NCI-H1105 treated with DMSO at 0.1 percent for 48 hours (cell line): ENCODE results near the gene DPYD.

Source experiments
- DNase-seq: peaks from one replicate; lab custom pipeline; 2025; lab: John Stamatoyannopoulos, UW

DPYD gene

DNA sequence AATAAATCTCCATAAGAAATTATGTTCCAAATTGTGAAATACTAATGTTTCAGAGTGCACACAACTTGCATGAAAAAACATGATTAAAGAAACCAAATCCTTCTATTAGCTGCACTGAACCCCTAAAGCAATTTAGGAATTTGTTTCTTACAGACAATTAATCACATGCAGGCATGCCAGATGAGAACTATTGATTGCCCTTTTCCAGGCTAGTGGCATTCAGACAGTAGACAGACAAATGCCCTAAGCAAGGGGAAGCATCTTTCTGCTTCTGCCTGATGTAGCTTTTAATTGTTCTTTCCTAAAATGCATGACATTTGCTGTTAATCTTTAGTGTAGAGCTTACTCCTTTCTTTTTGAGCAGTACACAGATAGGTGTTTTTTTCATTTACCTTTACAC lies 229.5 kb downstream of the DPYD start:
- no peak for DNase-seq

DNA sequence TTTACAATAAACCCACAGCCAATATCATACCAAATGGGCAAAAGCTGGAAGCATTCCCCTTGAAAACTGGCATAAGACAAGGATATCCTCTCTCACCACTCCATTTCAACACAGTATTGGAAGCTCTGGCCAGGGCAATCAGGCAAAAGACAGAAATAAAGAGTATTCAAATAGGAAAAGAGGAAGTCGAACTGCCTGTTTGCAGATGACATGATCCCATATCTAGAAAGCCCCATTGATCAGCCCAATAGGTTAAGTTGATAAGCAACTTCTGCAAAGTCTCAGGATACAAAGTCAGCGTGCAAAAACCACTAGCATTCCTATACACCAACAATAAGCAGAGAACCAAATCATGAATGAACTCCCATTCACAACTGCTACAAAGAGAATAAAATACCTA lies 235.5 kb downstream of the DPYD start:
- DNase-seq, result no peak

DNA sequence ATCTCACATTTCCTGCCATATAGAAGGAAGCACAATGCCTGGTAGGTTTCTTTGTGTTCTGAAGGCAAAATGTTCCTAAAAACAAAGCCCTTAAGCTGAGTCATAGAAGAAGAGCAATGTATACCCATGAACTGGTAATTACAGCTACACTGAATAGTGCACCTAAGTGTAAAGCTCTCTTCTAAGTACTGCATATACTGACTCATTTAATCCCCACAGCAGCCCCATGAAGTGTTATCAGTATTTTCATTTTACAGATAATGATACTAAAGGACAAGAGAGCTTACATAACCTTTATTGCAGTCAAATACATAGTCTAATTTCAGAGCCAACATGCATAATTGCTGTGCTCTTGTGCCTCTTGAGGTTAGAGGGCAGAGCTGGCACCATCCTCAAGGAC lies 239.9 kb downstream of the DPYD start:
- peak; percentile 62 for DNase-seq

DNA sequence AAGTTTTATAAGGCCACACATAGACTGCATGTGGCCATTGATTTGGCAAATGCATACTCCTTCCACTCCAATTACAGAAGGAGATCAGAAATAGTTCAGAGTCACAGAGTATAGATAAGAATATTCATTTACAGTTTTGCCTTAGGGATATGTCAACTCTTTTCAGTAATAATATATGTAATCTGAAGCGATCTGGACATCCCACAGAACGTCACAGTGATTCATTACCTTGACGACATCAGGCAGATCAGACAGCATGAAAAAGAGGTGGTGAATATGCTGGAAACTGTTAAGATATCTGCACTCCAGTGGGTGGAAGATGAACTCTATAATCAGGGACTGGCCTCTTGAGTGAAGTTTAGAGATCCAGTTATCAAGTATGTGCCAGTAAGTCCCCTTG lies 240.4 kb downstream of the DPYD start:
- DNase-seq, result no peak

DNA sequence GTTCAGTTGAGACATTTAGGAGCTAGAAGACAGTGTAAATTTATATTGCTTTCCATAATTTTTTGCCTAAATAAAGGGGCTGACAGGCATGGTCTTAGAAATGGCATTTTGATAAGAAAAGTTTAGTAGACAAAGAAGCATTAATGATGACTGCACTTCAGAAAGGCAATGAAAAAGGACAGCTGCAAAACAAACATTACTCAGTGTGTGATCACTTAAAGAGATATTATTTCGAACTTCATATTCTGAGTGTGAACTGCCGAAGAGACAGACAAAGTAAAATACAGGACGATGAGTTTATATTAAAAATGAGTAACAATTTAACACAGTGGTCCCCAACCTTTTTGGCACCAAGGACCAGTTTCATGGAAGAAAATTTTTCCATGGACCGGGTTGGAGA lies 243.1 kb downstream of the DPYD start:
- no peak for DNase-seq

DNA sequence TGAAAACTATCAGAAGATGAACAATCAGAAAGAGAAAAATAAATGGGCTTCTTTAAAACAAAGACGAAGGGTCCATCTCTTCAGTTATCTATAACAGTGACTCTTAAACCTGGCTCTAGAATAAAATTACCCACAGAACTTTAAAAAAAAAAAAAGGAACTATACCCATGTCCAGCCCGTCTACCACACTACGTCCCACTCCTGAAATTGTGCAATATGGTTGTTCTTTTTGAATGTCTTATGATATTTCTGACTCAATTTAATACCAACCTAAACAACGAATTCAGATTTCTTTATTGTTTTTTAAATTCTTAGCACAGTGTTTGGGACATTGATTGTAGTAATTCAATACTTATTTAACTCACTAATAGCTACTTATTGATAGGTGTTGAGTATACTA lies 246.3 kb downstream of the DPYD start:
- DNase-seq, result no peak

DNA sequence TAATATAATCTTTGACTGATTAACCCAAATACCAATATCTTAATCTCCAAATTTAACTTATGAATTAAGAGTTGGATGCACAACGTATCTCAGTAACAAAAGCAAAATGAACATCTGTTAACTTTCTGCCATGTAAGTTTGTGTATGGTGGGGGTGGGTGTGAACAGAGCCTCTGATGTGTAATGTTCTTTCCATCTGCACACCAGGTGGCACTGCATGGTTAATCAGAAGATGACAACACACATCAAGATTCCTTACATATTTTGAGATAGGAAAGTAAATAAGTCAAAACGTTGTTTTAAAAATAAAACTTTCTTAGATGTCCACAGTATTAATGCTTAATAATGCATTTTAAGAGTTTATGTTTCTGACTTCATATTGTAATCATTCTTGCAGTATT lies 251.9 kb downstream of the DPYD start:
- no peak for DNase-seq

DNA sequence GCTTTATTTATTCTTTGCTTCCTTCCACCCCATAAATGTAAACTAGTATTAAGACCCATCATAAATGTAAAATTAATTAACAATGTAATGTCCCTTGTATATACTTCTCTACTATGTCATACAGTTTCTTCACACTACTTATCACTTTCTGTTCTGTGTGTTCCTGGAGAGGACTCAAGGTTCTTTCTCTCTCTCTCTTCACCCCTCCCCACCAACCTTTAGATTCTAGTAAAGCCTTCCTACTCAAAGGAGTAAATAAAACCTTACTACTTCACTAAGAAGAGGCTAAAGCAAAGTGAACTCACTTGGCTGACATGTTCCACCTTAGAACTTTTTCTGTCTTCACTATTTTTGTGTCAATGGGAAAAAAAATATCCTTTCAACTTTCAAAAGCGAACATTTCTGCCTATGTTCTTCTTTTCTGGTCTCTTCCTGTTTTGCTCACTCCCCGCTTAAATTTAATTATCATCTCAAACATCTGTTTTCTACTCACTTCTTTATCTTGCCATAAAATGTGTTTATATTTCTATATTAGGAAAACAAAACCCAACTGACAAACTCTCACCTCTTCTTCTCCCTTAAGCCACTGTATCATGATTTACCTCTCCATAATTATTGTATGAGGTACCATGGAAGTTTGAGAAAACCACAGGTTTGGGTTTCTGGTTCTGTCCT lies 260.3 kb downstream of the DPYD start:
- DNase-seq, result no peak

DNA sequence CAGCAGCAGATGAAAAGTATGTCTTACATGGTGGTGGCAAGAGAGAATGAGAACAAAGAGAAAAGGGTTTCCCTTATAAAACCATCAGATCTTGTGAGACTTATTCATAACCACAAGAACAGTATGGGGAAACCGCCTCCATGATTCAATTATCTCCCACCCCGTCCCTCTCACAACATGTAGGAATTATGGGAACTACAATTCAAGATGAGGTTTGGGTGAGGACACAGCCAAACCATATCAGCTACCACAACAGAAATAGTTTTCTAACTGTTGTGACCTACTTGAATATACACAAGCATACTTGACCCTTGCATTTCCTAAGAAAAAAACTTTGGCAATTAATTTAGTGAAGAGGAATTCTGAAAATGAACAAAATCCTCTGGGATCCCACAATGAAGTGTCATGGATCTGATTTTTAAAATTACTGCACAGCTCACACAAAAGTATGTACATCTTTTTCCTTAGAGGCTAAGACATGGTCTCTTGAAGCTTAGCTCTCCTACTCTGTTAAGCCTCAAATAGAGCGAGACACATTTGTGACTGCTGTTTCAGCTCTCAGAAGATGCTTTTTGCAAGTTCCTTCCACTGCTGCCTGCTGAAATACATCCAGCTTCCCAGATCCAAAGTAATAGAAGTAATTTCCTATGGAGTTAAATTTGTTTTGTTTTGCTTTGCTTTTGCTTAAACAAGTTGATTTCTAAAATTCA lies 265.8 kb downstream of the DPYD start:
- DNase-seq, result no peak

DNA sequence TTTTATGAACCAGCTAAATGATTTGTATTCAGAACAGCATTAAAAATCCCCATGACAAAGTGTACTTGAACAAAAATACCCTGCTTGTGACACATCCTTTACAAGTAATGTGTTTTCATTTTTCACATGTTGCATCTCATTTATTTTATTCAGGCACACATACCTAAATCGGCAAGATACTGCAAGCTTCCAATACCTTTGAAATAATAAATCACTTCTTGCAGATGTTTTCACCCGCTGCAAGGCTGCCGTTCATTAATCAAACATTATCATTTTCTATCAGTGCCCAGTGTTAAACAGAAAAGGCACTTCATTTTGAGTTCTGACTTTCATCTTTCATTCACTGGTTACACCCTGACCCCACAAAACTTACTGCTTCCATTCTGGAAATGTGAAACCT lies 269.6 kb downstream of the DPYD start:
- no peak for DNase-seq

DNA sequence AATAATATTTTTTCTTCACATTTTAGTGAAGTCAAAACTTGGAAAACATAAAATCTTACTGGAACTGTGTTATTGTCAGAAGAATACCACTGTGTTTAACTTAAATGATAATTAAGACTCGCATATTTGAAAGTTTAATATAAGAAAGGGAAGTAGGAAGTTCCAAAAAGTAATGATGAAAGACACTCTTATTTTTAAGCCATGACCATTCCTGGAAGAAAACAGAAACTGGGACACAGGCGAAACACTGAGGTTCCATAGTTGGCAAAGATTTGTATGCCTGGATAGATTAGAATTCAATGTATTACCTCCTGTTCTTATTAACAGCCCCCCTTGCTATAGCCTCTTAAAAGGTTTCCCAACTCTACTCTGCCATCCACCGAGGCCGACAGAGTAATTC lies 271.2 kb downstream of the DPYD start:
- DNase-seq, result no peak

DNA sequence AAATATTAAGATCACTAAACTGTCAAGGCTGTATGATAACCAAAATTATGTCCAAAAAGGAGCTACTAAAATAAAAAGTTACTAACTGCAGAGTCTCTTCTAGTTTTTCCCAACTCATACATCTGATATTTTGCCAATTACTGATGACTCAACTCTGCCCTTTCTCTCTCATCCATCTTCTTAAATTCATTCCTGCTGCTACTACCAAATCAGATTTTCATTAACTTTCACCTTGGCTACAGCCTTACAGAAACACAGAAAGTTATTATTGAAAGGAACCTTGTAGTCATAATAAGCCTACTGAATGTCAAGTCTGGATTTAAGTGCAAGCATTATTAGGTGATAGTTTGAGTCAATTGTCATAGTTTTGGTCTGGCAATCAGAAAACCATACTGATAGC lies 273.1 kb downstream of the DPYD start:
- no peak for DNase-seq

DNA sequence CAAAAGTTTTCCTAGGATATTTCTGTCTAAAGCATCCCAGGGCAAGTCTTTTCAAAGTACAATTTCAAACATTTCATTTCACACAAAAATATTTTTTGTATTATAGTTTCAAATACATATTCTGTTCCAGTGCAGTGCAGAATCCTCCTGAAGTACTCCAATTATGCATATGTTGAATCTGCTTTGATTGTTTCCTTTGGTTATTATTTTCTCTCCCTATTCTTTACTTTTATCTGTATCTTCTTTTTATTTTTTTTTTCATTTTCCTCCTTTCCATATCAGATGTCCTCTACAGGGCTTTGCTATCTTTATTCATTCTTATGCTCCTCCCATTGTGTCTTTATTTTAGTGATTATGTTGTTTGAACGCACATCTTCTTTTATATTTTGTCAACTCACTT lies 274.8 kb downstream of the DPYD start:
- no peak for DNase-seq

DNA sequence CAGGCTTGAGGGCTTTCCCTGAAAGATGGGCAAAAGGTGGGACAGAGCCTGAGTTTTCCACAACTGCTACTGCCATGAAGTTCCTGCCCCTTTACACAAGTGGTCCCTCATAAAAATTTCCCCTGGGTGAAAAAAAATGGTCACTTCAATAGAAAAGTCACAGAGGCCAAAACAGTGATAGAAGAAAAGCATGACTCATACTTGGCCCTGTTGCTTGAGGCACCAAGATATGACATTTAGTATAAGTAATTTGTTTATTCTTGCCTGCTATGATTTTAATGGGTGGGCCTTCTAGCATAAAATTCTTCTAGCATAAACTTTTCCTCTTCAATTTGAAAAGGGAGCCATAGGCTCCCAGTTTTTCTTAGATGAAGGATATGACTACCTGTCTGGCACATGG lies 280.2 kb downstream of the DPYD start:
- DNase-seq, result no peak

DNA sequence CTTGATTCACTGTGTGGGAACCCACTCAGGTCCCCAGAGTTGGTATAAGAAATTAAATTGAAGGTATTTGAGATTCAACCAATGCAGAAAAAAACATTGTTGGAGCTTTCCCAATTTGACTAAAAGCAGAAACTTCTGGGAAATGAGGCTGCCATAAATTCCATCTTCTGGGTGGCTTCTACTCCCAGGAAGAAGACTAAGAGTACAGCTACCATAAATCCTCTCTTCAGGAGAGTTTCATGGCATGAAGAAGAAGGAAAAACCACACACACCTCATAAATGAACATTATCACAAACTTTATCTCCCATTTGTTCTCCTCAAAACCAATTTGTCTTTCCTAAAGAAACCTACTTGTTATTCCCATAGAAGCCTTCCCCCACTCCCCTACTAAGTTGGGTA lies 283.9 kb downstream of the DPYD start:
- DNase-seq, result no peak

DNA sequence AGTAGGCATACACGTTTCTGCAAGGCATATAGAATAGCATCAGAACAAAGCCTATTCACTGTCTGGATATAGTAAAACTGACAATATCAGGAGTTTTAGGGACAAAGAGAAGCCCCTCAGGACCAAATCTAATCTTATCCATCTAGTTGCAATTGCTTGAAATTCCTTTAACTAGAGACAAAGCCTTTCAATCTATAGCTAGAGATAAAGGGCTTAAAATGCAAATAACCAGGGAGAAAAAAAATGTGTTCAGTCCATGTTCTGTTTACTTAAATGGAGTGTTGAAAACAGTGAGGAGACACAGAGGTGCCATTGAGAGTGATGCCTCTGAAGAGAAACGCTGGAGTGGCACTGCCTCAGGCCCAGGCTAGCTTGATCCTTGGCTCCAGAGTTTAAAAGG lies 286.1 kb downstream of the DPYD start:
- peak; percentile 11 for DNase-seq

DNA sequence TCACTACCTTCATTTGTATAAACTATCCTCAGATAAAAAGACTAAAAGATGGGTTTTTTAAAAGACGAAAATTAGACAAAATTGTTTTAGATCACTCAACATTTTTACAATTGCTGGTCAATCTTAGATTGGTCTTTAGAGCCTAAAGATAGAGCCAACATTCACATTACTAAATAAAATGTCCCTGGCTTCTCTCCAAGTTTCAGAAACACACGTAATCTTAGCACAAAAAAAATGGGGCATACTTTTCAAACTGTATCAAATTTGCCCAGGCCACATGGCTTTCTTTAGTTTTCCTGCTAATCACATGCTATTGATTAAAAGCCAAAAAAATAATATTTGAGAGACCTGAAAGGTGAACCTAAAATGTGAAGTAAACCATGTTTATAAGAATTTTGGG lies 288.1 kb downstream of the DPYD start:
- no peak for DNase-seq

DNA sequence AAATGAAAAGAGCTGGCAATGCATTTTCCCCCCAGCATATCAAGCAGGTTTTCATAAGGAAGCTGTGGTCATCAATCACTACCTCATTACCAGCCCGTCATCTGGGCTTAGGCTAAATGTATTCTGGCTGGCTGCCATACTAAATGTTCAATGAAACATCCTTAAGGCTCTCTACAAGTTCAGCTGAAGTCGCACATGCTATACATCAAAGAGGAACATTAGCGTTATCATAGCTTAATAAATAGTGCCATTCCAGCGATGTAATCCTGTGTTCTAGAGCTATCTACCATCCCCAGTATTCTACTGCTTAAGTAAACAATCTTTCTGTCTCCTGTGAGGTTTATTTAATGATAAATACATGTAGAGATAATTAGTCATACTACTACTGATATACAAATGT lies 288.8 kb downstream of the DPYD start:
- peak; percentile 97 for DNase-seq

DNA sequence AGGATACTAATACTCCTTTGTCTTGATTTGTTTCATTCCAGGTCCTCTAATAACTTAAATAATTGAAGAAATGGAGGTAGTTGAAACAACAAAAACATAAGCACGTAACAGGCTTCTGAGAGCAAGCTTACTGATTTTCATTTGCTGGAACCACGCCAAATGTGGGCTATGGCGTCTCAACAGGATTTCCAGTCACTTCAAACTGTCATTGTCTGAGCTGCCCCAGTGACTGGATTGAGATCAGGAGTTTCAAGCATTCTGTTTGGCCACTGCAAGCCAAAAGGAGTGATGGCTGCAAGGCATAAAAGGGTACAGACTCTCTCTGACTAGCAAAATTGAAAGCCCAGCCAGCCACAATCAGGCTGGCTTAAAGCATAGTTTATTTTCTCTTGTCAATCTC lies 289.9 kb downstream of the DPYD start:
- DNase-seq, result peak; percentile 95

DNA sequence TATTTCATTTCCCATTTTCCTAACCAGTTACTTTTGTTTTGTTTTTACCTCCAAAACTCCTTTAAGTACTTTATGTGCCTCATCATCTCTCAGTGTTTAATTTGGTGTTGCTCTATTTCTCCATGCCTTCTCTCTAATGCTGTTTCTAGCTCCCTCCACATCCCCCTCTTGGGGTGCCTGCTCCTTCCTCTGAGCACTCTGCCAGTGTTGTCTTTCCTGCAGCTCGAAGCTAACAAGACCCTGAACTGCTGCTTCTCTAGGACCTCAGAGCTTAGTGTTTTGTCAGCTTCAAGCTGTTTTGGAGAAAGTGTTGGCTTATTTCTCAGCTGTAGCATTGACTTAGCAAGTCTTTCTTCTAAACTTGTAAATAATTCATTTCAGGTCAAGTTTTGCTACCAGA lies 290.6 kb downstream of the DPYD start:
- DNase-seq, result no peak

DNA sequence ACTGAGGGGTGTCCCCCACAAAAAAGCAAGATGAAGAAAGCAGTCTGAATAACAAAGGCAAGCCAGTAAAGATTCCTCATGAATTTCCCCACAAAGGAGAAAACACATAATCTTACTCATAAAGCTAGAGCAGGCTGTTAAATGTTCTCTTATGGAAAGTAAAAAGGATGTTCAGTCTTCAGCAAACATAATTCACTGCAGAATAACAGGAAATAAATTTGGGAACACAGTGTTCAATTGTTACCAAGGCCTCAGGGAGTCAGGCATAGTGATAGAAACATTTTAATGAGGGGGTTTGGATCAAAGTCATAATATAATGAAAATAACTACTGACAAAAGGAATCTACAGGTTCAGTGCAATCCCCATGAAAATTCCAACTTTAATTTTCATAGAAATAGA lies 297.6 kb downstream of the DPYD start:
- DNase-seq, result no peak

DNA sequence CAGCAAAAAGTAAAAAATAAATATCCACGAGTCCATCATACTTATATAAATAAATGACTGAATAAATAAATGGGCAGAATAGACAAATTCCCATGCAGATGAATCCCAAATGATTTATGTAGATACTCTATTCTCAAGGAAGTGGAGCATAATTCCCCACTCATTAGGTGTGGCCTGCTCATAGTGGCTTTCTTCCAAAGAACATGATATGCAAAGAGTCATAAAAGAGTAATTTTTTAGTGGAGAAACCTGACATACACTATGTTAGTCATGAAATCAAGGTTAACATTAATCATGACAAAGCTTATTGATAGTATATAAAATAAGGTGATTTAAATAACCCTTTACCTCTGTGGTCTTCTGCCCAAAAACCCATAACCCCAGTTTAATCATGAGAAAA lies 298.9 kb downstream of the DPYD start:
- DNase-seq, result no peak

DNA sequence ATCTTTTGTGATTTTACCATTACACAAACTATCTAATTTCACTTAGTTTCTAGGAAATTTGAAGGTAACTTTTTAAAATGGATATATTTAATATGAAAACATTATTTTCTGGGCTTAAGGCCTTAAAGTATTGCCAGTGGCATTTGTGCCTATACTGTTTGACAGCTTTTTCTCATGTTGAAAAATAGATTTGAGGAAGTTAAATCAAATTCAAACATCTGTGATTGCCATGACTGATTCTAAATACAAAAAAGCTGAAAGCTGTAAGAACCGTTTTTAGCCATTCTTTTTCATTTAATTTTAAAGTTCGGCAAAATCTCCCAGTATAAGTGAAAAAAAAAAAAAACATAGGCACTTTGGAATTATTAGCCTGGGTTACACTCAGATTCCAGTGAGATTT lies 301.1 kb downstream of the DPYD start:
- no peak for DNase-seq

DNA sequence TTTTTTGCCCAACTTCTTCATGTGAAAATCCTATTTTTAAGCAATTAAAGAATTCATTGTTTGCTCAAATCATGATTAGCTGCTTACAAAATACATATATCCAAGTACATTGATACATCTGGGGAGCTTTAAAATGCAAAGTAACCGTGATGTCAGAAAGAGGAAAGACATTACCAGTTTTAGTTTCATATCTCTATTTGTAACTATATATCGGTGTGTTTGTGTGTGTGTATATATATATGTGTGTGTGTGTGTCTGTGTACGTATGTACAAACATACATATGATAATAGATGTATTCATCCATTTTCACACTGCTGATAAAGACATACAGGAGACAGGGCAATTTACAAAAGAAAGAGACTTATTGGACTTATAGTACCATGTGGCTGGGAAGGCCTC lies 310.1 kb downstream of the DPYD start:
- DNase-seq, result no peak
